GM10847 (cell line): ENCODE results near the gene TBXA2R.

ENCODE experiments used
- POLR2A ChIP-seq: IDR thresholded peaks from 2 replicates; pipeline ENCODE4 v1.6.1; 2011; ENCODE audit not compliant: insufficient read length; ENCODE audit errors: extremely low read depth

Gene TBXA2R

DNA sequence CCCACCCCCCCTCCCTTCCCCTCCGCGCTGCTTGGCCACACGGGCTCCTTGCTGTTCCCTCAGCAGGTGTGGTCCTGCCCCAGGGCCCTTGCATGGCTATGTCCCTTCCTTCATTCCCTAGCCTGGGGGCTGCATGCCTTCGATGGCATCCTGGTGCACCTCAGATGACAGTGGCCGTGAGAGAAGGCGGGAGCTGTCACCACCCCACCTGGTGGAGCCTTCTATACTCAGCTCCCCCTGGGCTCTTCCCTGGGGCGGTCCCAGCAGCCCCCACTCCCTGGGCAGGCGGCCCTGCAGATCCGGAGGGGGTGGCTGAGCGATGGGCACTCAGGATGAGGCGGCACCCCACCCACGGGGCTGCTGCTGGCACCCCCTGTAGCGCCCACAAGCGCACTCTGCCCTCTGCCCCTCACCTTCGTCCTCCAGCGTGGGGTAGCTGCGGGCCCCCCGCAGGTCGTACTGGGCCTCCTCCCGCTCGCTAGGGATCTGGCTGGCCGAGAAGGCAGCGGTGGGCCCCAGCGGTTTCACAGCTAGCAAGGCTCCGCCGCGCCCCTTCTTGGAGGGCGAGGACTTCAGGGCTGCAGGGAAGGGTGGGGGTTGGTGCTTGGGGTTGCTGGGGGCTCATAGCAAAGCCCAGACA lies 37.1 kb upstream of the TBXA2R start:
- no peak for TF ChIP-seq POLR2A

DNA sequence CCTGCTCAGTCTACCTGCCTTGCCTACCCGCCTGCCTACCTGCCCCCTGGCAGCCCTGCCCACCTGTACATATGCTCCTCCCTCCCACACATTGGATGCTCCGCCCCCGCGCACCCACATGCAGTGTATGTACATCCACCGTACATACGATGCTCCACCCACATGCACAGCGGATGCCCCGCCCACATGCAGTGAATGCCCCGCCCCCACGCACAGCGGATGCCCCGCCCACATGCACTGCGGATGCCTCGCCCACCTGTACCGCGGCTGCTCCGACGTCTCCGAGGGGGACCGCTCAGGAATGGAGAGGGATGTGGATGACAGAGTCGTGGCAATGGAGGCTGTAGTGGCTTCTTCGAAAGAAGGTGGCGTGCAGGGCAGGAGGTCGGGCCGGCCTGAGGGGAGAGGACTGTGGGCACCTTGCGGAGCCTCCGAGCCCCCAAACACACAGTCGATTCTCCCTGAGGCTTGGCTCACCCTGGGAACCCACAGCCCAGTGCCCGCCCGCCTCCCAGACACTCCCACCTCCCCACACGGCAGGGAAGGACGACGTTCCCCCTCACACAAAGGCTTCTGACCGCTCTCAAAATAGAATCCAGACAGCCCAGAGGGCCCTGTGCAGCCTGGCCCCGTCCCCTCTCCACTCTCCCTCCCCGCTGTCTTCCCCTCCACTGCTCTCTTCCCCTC lies 36.5 kb upstream of the TBXA2R start:
- TF ChIP-seq POLR2A, result no peak

DNA sequence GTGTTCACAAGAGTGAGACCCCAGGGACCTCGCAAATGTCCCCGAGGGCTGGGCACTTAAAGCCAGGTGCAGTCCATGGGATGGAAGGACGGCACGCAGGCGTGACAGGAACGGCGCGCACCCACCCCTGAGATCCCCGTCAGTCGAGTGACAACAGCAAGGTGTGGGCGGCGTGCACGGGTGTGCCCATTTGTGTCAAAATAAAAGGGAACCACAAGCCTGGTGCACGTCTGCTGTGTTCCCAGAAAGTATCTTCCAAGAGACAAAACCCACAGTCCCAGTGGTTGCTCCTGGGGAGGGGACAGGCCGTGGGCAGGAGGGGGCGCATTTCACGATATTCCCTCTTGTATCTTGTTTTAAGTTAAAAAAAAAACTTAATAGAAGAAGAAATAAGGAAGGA lies 35.6 kb upstream of the TBXA2R start:
- TF ChIP-seq POLR2A, result no peak

DNA sequence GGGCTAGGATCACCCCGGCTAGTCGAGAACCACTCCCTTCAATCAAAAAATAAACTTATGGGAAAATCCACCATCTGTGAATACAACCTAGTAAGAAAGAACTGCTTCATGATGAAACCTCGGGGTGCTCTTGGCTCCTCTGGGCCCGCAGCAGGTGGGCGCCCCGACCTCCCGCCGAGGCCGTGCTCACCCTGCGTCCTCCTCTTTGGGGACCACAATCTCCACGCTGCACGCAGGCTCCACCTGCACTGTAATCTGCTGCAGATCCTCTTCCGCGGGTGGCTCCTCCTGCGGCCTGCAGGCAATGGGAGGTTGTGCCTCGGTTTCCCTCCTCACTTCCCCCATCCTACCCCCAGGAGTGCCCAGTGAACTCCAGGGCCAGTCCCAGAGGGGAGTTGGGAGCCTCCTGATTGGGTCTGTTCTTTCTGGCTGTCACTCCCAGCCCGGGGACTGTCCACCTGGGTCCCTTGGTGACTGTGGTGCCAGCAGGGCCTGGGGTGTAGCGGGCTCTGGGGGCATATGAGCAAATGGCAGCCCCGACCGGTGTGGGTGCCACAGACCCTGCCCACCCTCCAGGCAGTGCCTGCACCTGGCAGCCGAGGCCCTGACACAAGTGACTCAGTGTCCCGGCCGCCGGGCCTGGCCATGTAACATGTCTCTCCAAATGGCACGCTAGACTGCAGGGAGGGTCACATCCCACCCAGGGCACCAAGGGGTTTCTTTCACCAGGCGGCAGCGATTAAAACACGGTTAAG lies 35.0 kb upstream of the TBXA2R start:
- TF ChIP-seq POLR2A, result no peak

DNA sequence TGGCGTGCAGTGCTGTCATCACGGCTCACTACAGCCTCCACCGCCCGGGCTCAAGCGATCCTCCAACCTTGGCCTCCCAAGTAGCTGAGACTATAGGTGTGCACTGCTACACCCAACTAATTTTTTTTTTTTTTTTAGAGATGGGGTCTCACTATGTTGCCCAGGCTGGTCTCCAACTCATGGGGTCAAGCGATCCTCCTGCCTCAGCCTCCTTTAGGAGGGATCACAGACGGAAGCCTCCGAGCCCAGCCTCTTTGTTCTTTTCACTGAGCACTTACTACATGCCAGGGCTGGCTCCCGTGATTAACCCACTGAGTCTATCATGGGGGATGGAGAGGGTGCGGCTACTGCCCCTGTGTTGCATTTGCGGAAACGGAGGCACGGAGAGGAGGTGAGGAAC lies 32.8 kb upstream of the TBXA2R start:
- no peak for TF ChIP-seq POLR2A

DNA sequence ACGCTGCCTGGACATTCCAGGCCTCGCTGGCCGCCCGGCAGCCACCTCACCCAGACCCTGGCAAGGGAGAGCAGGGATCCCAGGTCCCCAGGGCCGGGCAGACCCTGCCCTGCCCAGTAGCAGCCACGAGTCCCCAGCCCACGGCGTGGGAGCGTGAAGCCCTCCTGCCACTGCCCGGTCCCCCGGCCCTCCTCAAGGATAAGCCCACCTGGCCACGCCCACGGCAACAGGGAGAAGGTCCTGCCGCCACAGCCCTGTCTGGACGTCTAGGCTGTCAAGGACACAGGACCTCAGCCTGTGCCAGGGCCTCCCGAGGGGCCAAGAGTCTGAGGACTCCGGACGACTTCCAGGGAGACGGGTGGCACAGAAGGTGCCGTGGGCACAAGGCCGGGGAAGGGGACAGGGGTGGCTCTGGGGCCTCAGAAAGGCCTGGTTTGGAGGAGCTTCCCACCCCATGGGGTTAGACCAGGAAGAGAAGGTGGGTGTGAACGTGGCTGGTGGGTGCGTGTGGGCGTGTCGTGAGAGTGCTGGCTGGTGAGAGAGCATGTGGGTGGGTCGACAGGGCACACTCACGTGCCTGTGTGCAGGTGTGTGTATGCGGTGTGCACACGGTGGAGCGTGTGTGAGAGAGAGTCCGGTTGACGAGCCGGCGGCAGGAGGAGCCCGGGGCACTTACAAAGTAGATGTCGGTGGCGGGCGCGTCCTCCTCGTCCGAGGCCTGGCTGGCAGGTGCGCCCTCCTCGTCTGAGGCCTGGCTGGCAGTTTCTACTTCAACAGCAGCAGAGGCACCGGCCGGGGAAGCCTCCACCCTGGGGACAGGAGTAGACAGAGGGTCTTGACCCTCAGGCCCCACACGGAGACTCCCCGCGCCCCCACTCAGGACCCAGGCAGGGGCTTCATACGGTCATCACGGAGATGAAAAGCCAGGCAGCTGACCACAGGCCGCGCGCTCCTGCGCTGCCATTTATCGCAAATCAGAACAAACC lies 31.8 kb upstream of the TBXA2R start:
- no peak for TF ChIP-seq POLR2A

DNA sequence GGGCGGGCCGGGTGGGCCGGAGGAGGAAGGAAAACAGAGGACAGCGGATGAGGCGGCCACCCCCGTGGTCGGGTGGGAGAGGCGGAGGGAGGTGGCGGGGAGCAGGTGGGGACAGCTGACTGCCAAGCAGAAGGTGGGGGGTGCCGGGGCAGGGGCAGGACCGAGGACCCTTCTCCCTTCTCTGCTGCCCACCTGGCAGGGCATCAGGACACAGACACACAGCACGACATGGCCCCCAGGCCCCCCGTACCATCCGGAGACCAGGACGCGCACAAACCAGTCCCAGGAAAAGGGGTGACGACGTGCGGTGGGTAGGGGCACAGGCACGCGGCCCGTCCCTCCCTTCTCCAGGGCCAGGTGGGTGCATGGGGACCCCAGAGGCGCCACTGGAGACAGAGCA lies 30.9 kb upstream of the TBXA2R start:
- TF ChIP-seq POLR2A, result no peak

DNA sequence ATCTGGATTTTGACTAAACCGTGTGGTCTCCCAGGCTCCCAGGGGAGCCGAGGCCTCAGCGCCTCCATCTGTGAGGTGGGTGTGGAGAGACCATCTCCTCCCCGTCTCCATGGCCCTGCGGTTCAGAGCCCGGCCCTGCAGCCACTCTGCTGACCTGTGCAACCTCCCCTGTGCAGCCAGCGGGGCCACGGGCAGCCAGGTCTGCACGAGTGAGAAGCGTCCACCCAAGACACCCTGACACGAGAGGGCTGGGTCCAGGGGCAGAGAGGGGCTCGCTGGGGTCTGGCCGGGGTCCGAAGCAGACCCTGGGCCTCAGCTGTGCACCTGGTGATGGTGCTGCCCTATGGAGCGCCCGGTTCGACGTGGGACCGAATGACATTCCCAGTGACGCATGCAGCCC lies 30.3 kb upstream of the TBXA2R start:
- TF ChIP-seq POLR2A, result no peak

DNA sequence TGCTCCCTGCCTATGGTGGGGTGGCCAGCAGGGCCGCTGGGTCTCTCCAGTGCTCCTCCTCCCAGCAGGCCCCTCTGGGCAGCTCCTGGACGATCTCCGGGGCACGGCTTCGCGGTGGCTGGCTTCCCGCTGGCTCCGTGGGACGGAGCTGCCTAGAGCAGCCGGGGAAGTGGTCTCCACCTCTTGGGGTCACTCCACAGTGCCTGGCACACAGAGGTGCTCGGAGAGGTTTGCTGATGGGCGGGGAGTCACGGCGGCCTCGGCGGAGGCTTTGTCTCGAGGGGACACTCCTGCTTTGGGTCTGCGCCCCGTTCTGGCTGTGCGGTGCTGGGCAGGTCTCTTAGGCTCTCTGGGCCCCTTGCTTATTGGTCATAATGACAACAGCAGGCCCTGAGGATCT lies 29.8 kb upstream of the TBXA2R start:
- no peak for TF ChIP-seq POLR2A

DNA sequence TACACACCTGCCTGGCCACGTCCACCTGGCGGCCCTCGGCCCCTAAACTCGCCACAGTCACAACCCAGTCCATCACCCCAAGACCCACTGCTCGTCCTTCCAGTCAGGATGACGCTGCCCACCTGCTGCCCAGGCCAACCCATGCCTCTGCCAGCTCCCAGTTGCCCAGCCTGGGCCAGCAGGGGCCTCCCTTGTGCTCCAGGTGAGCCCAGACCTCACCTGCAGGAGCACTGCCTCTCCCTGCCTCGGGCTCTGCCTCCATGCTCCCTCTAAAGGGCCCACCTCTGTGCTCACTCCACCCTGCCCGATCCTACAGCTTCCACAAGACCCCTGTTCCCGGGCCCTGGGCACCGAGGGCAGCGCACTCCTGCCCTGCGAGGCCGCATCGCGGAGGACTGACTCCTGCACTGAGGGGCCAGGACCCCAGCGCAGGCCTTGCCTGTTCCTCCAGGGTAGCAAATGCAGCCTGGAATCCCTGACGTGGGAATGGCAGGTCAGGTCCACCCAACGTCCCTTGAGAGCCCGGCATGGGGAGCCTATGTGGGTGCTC lies 27.9 kb upstream of the TBXA2R start:
- no peak for TF ChIP-seq POLR2A

DNA sequence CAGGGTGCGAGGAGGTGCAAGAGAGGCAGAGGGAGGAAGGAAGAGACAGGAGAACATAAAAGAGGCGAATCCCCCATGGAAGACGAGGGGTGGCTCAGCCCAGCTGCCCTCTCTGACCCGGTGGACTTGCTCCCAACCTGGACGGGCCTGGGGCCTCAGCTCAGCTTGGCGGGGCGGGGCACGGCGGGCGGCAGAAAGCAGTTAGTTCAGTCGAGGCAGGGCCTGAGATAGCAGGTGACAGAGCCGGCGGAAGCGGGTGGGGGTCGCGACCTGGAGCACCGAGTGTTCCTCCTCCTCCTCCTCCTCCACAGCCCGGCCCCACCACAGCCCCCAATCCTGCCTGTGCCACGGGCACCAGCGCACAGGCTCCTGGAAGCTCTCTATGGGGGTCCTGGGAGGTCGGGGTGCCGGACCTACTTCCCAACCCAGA lies 26.9 kb upstream of the TBXA2R start:
- TF ChIP-seq POLR2A, result no peak

DNA sequence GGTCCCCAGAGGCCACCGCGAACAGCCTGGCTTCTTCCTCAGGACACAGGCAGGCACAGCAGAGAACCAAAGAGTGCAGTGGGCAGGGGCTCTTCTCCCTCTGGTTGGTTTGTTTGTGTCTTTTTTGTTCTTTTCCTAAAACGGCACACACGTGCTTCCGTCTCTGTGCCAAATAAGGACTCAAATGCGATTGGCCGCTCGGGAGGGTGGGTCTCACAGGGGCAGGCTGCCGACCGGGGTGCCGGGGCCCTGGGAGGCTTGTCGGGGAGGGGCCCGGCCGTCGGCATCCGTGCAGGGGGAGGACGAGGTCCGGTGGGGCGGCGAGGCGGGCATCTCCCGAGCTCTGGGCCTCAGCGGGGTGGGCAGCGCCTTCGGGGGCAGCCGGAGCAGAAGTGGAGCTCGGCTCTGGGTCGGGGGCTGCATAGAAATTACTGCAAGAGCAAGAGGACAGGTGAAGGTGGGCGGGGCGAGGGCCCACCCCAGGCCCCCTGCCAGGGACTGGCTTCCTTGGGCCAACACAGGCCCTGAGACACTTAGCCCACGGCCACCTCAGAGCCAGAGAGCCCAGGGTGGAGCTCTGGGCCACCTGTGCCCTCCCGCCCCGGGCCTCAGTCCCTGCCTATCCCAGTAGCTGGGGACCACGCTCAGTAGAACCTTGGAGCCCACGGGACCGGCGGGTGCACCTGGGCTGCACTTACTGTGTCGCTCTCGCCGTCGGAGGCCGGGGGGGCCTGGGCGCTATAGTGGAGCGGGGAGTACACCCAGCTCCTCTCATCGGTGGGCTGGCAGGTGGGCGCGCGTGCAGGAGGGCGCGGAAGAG lies 26.3 kb upstream of the TBXA2R start:
- TF ChIP-seq POLR2A, result no peak

DNA sequence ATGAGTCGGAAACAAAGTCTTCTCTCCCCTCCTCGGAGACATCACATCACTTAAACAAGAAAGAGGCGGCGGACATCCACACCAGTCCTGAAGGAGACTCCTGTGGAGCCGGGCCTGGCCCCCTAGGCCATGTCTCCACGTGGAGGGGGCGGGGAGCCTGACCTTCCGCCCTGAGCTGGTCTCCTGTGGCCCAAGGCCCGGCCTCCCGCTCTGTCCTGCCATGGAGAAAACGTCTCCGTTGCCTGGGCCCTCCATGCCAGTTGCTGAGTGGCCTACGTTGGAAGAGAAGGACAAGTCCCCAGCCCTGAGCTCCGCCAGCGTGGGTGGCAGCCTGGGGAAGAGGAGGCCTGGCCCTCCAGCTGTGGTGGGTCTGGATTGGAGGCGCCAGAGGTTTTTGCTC lies 25.4 kb upstream of the TBXA2R start:
- TF ChIP-seq POLR2A, result no peak
